Mammary epithelial cell (primary cell): ENCODE results near the gene PCDHGA6.

Experiments used
- CTCF ChIP-seq, 2 donors: IDR thresholded peaks in 1 of 2; conservative IDR thresholded peaks in 1 of 2; 2 replicates each; pipeline ENCODE4 v1.5.1; 2011 to 2012; ENCODE audit warnings: inconsistent platforms in 2 of 2, low read length in 2 of 2, mild to moderate bottlenecking in 2 of 2, control low read depth in 1 of 2, low read depth in 1 of 2; ENCODE audit not compliant: insufficient read depth in 1 of 2; ENCODE audit errors: extremely low read depth in 1 of 2
- EZH2 ChIP-seq: IDR thresholded peaks from 2 replicates; pipeline ENCODE4 v1.6.1; 2012; ENCODE audit warnings: low read length, inconsistent platforms, borderline replicate concordance

GRCh38 chr5:141421489-141421855 lies 47.8 kb downstream of the PCDHGA6 start:
- TF ChIP-seq CTCF (conservative IDR thresholded peaks at IDR 0.05 in 1 of 2, IDR thresholded peaks at IDR 0.05 in 1 of 2; ENCODE audit: extremely low read depth in 1 of 2, insufficient read depth in 1 of 2, low read depth in 1 of 2, low read length in 2 of 2) (no peak), EZH2 (no peak)
